H1 (cell line): ENCODE data around the gene NDUFS7. TPM values are rescaled to one million over a fixed set of nuclear protein-coding genes. Genes with fewer than 3 reads are reported as not detected.

Experiments
- CTCF ChIA-PET: fragments of 300-600 bp; sonication (Branson Sonifier 250); formaldehyde crosslinking; loops from one replicate; lab custom pipeline; 2021; ENCODE audit not compliant: partially characterized antibody; lab: Charles Lee
- POLR2A ChIA-PET: fragments of 300-600 bp; sonication (Branson Sonifier 250); formaldehyde crosslinking; loops from one replicate; lab custom pipeline; 2021; ENCODE audit warnings: inconsistent platforms; ENCODE audit not compliant: partially characterized antibody; lab: Charles Lee
- DNase-seq, 2 experiments: peaks; one replicate each; pipeline versions ENCODE4 v3.0.0 to v3.0.0-alpha.2; 2010 to 2022; ENCODE audit warnings: low spot score in 2 of 2, low read depth in 1 of 2, mixed read lengths in 1 of 2
- FAIRE-seq: peaks from 2 replicates; lab custom pipeline; 2011; peaks lifted over from hg19 to GRCh38; lab: Jason Lieb, UNC
- H2AFZ ChIP-seq: 2 replicates; pipeline ENCODE4 v1.8.1; 2012; ENCODE audit warnings: low read length, inconsistent platforms
- H2AK5ac ChIP-seq: 2 replicates; pipeline ENCODE4 v1.6.1; 2013; ENCODE audit warnings: low read depth, low read length
- H2BK120ac ChIP-seq: replicated peaks from 2 replicates; pipeline ENCODE3; 2013; ENCODE audit warnings: low read depth, low read length, inconsistent platforms
- H2BK12ac ChIP-seq: 2 replicates; pipeline ENCODE4 v1.6.1; 2013; ENCODE audit warnings: low read depth, low read length
- H2BK15ac ChIP-seq: 2 replicates; pipeline ENCODE4 v1.6.1; 2013; ENCODE audit warnings: low read length
- H2BK20ac ChIP-seq: 2 replicates; pipeline ENCODE4 v1.6.1; 2013; ENCODE audit warnings: low read length
- H2BK5ac ChIP-seq: 2 replicates; pipeline ENCODE4 v1.6.1; 2013; ENCODE audit warnings: low read depth, low read length
- H3K14ac ChIP-seq: 2 replicates; pipeline ENCODE4 v1.6.1; 2013; ENCODE audit warnings: inconsistent platforms; ENCODE audit not compliant: insufficient read length
- H3K18ac ChIP-seq: 2 replicates; pipeline ENCODE4 v1.6.1; 2013; ENCODE audit warnings: low read length; ENCODE audit errors: extremely low read depth
- H3K23ac ChIP-seq: 2 replicates; pipeline ENCODE4 v1.6.1; 2013; ENCODE audit warnings: inconsistent platforms; ENCODE audit not compliant: insufficient read length
- H3K23me2 ChIP-seq: 2 replicates; pipeline ENCODE4 v1.6.1; 2013; ENCODE audit warnings: low read depth, low read length
- H3K27ac ChIP-seq: 2 replicates; pipeline ENCODE4 v1.6.1; 2011; ENCODE audit warnings: low read depth, low read length, inconsistent platforms
- H3K27me3 ChIP-seq, 4 experiments: replicated peaks in 1 of 4; 1 replicate in 1 of 4; 2 replicates in 3 of 4; pipeline versions ENCODE4 v1.6.1 to v1.8.1; 2011 to 2013; ENCODE audit warnings: low read length in 3 of 4, mild to moderate bottlenecking in 3 of 4, inconsistent platforms in 2 of 4, mixed read lengths in 2 of 4, moderate library complexity in 1 of 4; ENCODE audit not compliant: control insufficient read depth in 3 of 4, insufficient read depth in 3 of 4; ENCODE audit errors: extremely low read depth in 1 of 4
- H3K36me3 ChIP-seq, 4 experiments: 2 replicates each; pipeline versions ENCODE4 v1.6.1 to v1.8.1; 2011 to 2013; ENCODE audit warnings: mild to moderate bottlenecking in 4 of 4, low read length in 3 of 4, moderate library complexity in 2 of 4, control low read depth in 1 of 4, inconsistent platforms in 1 of 4; ENCODE audit not compliant: insufficient read depth in 4 of 4, control insufficient read depth in 2 of 4
- H3K4ac ChIP-seq: replicated peaks from 2 replicates; pipeline ENCODE3; 2013; ENCODE audit warnings: low read length, low read depth, mixed read lengths, inconsistent platforms; ENCODE audit not compliant: insufficient read length
- H3K4me1 ChIP-seq, 4 experiments: replicated peaks in 1 of 4; 1 replicate in 1 of 4; 2 replicates in 3 of 4; pipeline versions ENCODE4 v1.6.1 to v1.8.1; 2011 to 2013; ENCODE audit warnings: low read length in 3 of 4, inconsistent platforms in 2 of 4, mixed read lengths in 1 of 4; ENCODE audit not compliant: insufficient read depth in 4 of 4, control insufficient read depth in 3 of 4
- H3K4me2 ChIP-seq, 2 experiments: 2 replicates each; pipeline versions ENCODE4 v1.6.1 to v1.8.1; 2011 to 2013; ENCODE audit warnings: low read depth in 2 of 2, low read length in 2 of 2, control low read depth in 1 of 2, inconsistent platforms in 1 of 2, mild to moderate bottlenecking in 1 of 2; ENCODE audit not compliant: insufficient read depth in 1 of 2
- H3K4me3 ChIP-seq, 4 experiments: fragments of 200-600, 300-600 bp in 1 of 4; sonication (generic), shearing (Covaris generic), sonication (Bioruptor Twin) in 1 of 4; 2 replicates each; pipeline versions ENCODE4 v1.5.1 to v1.8.1; 2011 to 2016; ENCODE audit warnings: low read length in 4 of 4, low read depth in 3 of 4, control low read depth in 2 of 4, inconsistent platforms in 2 of 4, mild to moderate bottlenecking in 2 of 4, mixed read lengths in 1 of 4, moderate library complexity in 1 of 4; ENCODE audit not compliant: insufficient read depth in 2 of 4; ENCODE audit errors: extremely low read depth in 1 of 4
- H3K56ac ChIP-seq: replicated peaks from 2 replicates; pipeline ENCODE3; 2013; ENCODE audit warnings: low read depth, mild to moderate bottlenecking, mixed read lengths, low read length, inconsistent platforms; ENCODE audit not compliant: insufficient read length
- H3K79me1 ChIP-seq: 2 replicates; pipeline ENCODE4 v1.6.1; 2013; ENCODE audit warnings: low read depth, low read length, control low read depth
- H3K79me2 ChIP-seq, 2 experiments: 2 replicates each; pipeline versions ENCODE4 v1.6.1 to v1.8.1; 2012 to 2013; ENCODE audit warnings: low read length in 2 of 2, mild to moderate bottlenecking in 2 of 2, inconsistent platforms in 1 of 2; ENCODE audit not compliant: insufficient read depth in 2 of 2, control insufficient read depth in 1 of 2
- H3K9ac ChIP-seq, 4 experiments: replicated peaks in 1 of 4; 1 replicate in 1 of 4; 2 replicates in 3 of 4; pipeline versions ENCODE4 v1.6.1 to v1.8.1; 2011 to 2013; ENCODE audit warnings: low read depth in 3 of 4, low read length in 3 of 4, control low read depth in 2 of 4, mild to moderate bottlenecking in 2 of 4, moderate library complexity in 2 of 4, inconsistent platforms in 1 of 4; ENCODE audit errors: extremely low read depth in 1 of 4
- H3K9me3 ChIP-seq, 2 experiments: 2 replicates each; pipeline versions ENCODE4 v1.6.1 to v1.8.1; 2012 to 2013; ENCODE audit warnings: mild to moderate bottlenecking in 2 of 2, moderate library complexity in 2 of 2, control low read depth in 1 of 2, inconsistent platforms in 1 of 2, low read depth in 1 of 2, low read length in 1 of 2, mixed read lengths in 1 of 2; ENCODE audit not compliant: insufficient read depth in 2 of 2
- H4K20me1 ChIP-seq, 2 experiments: replicated peaks in 1 of 2; 2 replicates each; pipeline versions ENCODE3 to v1.8.1; 2011 to 2013; ENCODE audit warnings: inconsistent platforms in 2 of 2, low read length in 2 of 2, mild to moderate bottlenecking in 1 of 2; ENCODE audit not compliant: insufficient read depth in 2 of 2, control insufficient read depth in 1 of 2
- H4K5ac ChIP-seq: 2 replicates; pipeline ENCODE4 v1.6.1; 2013; ENCODE audit warnings: low read length, low read depth, mixed read lengths, inconsistent platforms; ENCODE audit not compliant: insufficient read length
- H4K8ac ChIP-seq: 2 replicates; pipeline ENCODE4 v1.8.0; 2013; ENCODE audit warnings: mild to moderate bottlenecking, moderate library complexity, low read length, inconsistent platforms; ENCODE audit not compliant: insufficient read depth; ENCODE audit errors: extremely low read depth
- H4K91ac ChIP-seq: replicated peaks from 2 replicates; pipeline ENCODE3; 2013; ENCODE audit warnings: low read length, mixed read lengths, inconsistent platforms; ENCODE audit not compliant: insufficient read length
- CEBPB ChIP-seq: IDR thresholded peaks from 2 replicates; pipeline ENCODE4 v1.6.1; 2012; ENCODE audit warnings: low read depth, low read length
- PHF8 ChIP-seq: fragments of 200-600 bp; sonication (generic); conservative IDR thresholded peaks from 2 replicates; pipeline ENCODE4 v1.7.1; 2012; ENCODE audit warnings: low read depth, mild to moderate bottlenecking, inconsistent platforms, low read length, moderate library complexity
- WGBS, 2 experiments: shearing (Covaris generic) in 1 of 2; methylation state at CpG; one replicate each; pipeline versions ENCODE4 v1.1.6 to v1.1.7; 2013 to 2015; ENCODE audit warnings: low lambda C conversion rate in 2 of 2, mixed read lengths in 2 of 2, inconsistent platforms in 1 of 2, low coverage in 1 of 2, missing lambda C conversion rate in 1 of 2; ENCODE audit not compliant: insufficient replicate concordance in 2 of 2, insufficient coverage in 1 of 2, insufficient read length in 1 of 2; ENCODE audit errors: extremely low coverage in 1 of 2, missing lambda C conversion rate in 1 of 2; 5-methylcytosine and 5-hydroxymethylcytosine counted together
- polyA plus RNA-seq, 7 experiments: library from polyadenylated mRNA; depleted of rRNA in 3 of 7; stranded (reverse) in 5 of 7; unstranded in 2 of 7; fragments of >200 nt in 5 of 7; fragments of 200-250 nt in 2 of 7; gene quantifications; 1 replicate in 5 of 7; 2 replicates in 1 of 7; 4 replicates in 1 of 7; pipeline versions ENCODE4 v1.2.1 to v1.2.3, GENCODE V29; 2011 to 2013; ENCODE audit warnings: missing spikeins in 2 of 7, mixed read lengths in 2 of 7
- total RNA-seq: library from RNA; stranded (reverse); fragmentation: NEBNext Ultra II Directional; extraction: Animal tissue kit (Norgen Biotek cat#: 25700); gene quantifications from 2 replicates; pipeline ENCODE4 v1.2.1, GENCODE V29; 2021

The NDUFS7 gene
- total and polyA plus RNA-seq, 2 of the 8 experiments (the other 6 are each of a cell fraction or from before 2014, with no cell fraction given), result 78.1 to 309 TPM

DNA sequence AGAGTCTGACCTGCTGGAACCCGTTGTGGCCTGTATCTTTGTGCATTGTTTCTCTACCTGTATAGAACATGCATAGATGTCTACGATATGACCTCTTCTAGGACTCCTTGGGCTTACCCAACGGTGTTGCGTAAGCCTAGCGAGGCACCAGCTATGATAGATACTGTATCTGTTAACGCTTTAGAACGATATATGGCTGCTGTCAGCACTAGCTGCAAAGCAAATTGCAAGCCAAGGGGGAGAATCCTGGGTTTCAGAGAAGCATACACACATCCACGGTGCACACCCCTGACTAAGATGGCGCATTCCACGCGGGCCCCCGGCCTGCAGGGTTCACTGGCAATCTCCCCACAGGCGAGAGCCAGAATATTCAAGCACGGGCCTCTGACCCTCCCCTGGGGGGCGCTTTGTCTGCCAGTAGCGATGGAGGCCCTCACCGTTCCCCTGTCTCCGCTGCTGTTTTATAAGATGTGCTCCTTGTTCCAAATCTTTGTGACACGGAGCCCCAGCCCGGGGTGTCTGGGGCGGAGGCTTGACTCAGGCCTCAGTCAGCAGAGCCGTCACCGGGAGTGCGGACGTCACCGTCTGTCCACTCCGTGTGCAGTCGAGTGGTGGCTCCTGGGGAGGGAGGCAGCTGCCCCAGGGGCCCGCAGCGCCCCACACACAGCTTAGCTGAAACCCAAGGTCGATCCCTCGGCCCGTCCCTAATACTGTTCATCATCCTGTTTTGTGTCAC, 41.6 kb downstream of the NDUFS7 start:
- Histone ChIP-seq H3K9ac (no peak overlapping the region), H4K20me1 (peaks cover 37 to 50% of the 10 kb centered on the region in 2 experiments), H3K56ac (no peak overlapping the region), H3K79me1 (peaks cover 11% of the 10 kb centered on the region), H3K23me2 (no peaks in the 10 kb centered on the region), H2BK5ac (no peak overlapping the region; the same call in 1 of the 2 replicates), H3K4me2 (no peak overlapping the region), H3K4me1 (peaks cover 0 to 3% (median 0%) of the 10 kb centered on the region in 4 experiments; a peak in 1 of 7 replicates), H2AFZ (no peak overlapping the region), H3K27ac (no peak overlapping the region), H3K4ac (no peak overlapping the region), H2AK5ac (no peak overlapping the region), H3K36me3 (peaks cover 38 to 83% (median 73%) of the 10 kb centered on the region in 4 experiments), H2BK12ac (no peak overlapping the region), H3K14ac (no peak overlapping the region), H2BK120ac (no peak overlapping the region), H3K9me3 (no peaks in the 10 kb centered on the region), H3K27me3 (no peaks in the 10 kb centered on the region), H4K8ac (no peak overlapping the region), H2BK20ac (no peak overlapping the region), H4K91ac (no peak overlapping the region), H3K79me2 (peaks cover 0 to 57% of the 10 kb centered on the region in 2 experiments; a peak in 3 of 4 replicates), H4K5ac (no peak overlapping the region), H3K23ac (no peak overlapping the region), H2BK15ac (no peak overlapping the region), H3K4me3 (no peak overlapping the region), H3K18ac (no peak overlapping the region)
- CTCF ChIA-PET, result interaction anchor here (0.6 to 1.4 kb wide), 3 partner anchors 12 to 14 kb away, joined by 3 to 6 read pairs (median 3); no protein-coding TSS in a partner anchor
- POLR2A ChIA-PET, result interaction anchor here (0.7 to 1.3 kb wide), 4 partner anchors 9 to 15 kb away, joined by 3 to 5 read pairs (median 4); no protein-coding TSS in a partner anchor
- TF ChIP-seq CEBPB (peak; percentile 54), PHF8 (no peak)
- FAIRE-seq (no peak), DNase-seq (no peak)
- WGBS, 2 experiments, result 97% methylated on average over 30 of the region's 33 CpGs; no CpG with 5 or more reads in 1 of the 2 experiments
